Chondrocyte (in vitro differentiated cells): ENCODE data around the gene YTHDF2. TPM values are rescaled to one million over a fixed set of nuclear protein-coding genes. Genes with fewer than 3 reads are reported as not detected.

ENCODE experiments used
- DNase-seq: peaks from one replicate; pipeline ENCODE4 v3.0.0; 2021; ENCODE audit warnings: mixed read lengths, low spot score
- H3K27ac Mint-ChIP-seq: one replicate; pipeline ENCODE4 v1.8.0; 2021; ENCODE audit warnings: mild to moderate bottlenecking, moderate library complexity, mixed read lengths; ENCODE audit not compliant: unreplicated experiment
- H3K27me3 Mint-ChIP-seq: 2 replicates; pipeline ENCODE4 v1.8.0; 2021; ENCODE audit warnings: low read depth, mixed read lengths
- H3K36me3 Mint-ChIP-seq: 2 replicates; pipeline ENCODE4 v1.8.0; 2021; ENCODE audit warnings: low read depth, mixed read lengths
- H3K4me1 Mint-ChIP-seq: 2 replicates; pipeline ENCODE4 v1.8.0; 2021; ENCODE audit warnings: low read depth, mild to moderate bottlenecking, mixed read lengths
- H3K4me3 Mint-ChIP-seq: one replicate; pipeline ENCODE4 v1.8.0; 2021; ENCODE audit warnings: mild to moderate bottlenecking, moderate library complexity, mixed read lengths; ENCODE audit not compliant: unreplicated experiment
- H3K9me3 Mint-ChIP-seq: 2 replicates; pipeline ENCODE4 v1.8.0; 2021; ENCODE audit warnings: low read depth, mixed read lengths
- CTCF ChIP-seq: fragments of 200-600 bp; sonication (generic); IDR thresholded peaks from 2 replicates; pipeline ENCODE4 v1.5.0; 2021; ENCODE audit warnings: antibody characterized with exemption, mild to moderate bottlenecking, moderate library complexity
- total RNA-seq: library from RNA; stranded (reverse); gene quantifications from 3 replicates; pipeline ENCODE4 v1.2.1, GENCODE V29; 2021

Gene YTHDF2
- total RNA-seq, 1 donor from 2014 or later: 68.8 TPM

DNA sequence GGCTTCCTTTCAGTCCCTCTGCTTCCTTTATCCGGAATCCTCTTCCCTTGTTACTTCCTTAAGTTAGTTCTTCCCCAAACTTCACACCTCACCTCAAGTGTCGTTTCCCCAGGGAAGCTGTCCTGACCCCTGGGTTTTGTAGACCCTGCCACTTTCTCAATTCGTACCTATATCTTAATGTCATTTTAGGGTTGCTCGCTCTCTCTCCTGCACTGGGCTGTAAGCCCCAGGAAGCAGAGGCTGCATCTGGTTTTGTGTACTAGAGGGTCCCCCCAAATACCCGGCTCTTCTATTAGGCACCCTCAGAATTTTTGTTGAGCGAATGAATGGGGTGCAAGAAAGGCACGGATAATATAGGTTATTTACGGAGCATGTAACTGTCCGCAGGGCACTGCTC lies 74.6 kb downstream of the YTHDF2 start:
- H3K9me3 Mint-ChIP-seq: no peaks in the 10 kb centered on the region
- TF ChIP-seq CTCF: no peak
- peaks cover 46% of the 10 kb centered on the region for H3K27me3 Mint-ChIP-seq
- no peaks in the 10 kb centered on the region for H3K36me3 Mint-ChIP-seq
- H3K4me3 Mint-ChIP-seq: peak overlapping the region; percentile 40
- no peak for DNase-seq
- H3K27ac Mint-ChIP-seq: no peak overlapping the region
- peaks cover 15% of the 10 kb centered on the region for H3K4me1 Mint-ChIP-seq

DNA sequence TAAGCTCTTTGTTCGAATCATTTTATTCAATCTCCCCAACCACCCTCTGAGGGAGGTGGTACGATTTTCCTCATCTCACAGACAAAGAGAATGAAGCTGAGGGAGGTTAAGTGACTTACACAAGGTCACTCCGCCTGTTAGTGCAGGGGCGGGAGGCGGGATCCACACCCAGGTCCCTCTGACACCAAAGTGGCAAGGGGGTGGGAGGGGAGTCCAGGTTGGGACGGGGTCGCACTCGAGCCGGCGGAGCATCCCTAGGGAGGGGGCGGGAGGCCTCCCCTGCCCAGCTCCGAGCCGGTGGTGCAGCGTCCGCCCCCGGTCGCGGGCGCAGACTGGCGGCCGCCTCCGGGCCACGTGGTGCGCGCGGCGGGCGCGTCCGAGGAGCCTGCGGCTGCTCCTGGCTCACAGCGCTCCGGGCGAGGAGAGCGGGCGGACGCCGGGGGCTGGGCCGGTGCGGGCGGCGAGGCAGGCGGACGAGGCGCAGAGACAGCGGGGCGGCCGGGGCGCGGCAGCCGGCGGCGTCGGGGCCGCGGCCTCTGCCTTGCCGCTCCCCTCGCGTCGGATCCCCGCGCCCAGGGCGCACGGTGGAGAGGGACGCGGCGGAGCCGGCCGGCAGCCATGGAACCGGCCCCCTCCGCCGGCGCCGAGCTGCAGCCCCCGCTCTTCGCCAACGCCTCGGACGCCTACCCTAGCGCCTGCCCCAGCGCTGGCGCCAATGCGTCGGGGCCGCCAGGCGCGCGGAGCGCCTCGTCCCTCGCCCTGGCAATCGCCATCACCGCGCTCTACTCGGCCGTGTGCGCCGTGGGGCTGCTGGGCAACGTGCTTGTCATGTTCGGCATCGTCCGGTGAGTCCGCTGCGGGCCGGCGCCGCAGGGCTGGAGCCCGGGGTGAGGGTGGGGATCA lies 75.3 kb downstream of the YTHDF2 start, which contains the start of gene OPRD1:
Gene OPRD1 (plus strand): TSS at position 405 of the 903 bp plus-strand sequence. CDS start 214 bp downstream, at position 619.
- Mint-ChIP-seq H3K4me3 (peak within 1 kb of the TSS; percentile 40), H3K4me1 (peaks cover 15% of the 10 kb centered on the region), H3K27ac (no peak within 1 kb of the TSS), H3K36me3 (no peaks in the 10 kb centered on the region), H3K27me3 (peaks cover 46% of the 10 kb centered on the region), H3K9me3 (no peaks in the 10 kb centered on the region)
- TF ChIP-seq CTCF: no peak
- no peak for DNase-seq

DNA sequence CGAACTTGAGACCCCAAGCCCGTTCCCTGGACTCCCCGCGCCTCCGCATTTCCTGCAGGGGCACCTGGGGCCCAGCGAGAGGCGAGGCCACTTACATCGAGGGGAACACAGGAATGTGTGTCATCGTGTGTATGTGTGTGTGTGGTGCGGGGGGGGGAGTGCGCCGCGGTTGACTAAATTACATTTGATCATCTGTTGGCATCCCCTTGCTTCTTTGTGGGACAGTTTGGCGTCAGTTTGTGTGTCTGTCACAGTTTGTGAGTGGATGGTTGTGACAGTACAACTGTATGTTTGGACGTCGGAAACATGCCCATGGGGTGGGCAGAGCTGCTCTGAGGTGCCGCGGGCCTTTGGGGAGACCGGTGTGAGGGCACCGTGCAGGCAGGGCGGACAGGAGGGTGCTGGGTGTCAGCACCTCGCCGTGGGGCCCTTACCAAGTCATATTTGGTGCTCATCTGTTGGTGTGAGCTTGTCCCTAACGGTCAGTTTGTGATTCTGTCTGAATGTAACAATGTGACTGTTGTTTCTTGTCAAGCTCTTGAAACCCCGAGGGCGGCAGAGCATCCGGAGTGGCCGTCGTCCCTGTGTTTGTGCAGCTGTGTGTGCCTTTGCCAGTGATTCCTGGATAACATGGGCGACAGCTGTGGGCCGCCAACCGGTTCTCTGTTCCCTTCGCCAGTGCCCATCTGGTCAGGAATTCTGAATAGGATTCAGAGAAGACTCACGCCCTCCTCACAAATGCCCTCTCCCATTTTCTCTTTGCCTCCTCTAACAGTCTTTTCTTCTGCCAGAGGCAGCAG lies 76.1 kb downstream of the YTHDF2 start:
- Mint-ChIP-seq H3K36me3 (no peaks in the 10 kb centered on the region), H3K4me1 (peaks cover 15% of the 10 kb centered on the region), H3K27ac (no peak overlapping the region), H3K4me3 (peak overlapping the region; percentile 19), H3K27me3 (peaks cover 48% of the 10 kb centered on the region), H3K9me3 (no peaks in the 10 kb centered on the region)
- TF ChIP-seq CTCF: no peak
- DNase-seq: no peak

- Mint-ChIP-seq H3K36me3 (no peaks in the 10 kb centered on the region), H3K27me3 (peaks cover 54% of the 10 kb centered on the region), H3K4me1 (peaks cover 15% of the 10 kb centered on the region), H3K9me3 (no peaks in the 10 kb centered on the region), H3K27ac (no peak overlapping the region), H3K4me3 (no peak overlapping the region)
- no peak for DNase-seq
- no peak for TF ChIP-seq CTCF
These were observed 77.3 kb downstream of the YTHDF2 start for GRCh38 chr1:28813931-28814465.

- H3K4me1 Mint-ChIP-seq: peaks cover 15% of the 10 kb centered on the region
- TF ChIP-seq CTCF: no peak
- no peaks in the 10 kb centered on the region for H3K9me3 Mint-ChIP-seq
- H3K36me3 Mint-ChIP-seq: no peaks in the 10 kb centered on the region
- no peak overlapping the region for H3K4me3 Mint-ChIP-seq
- peaks cover 46% of the 10 kb centered on the region for H3K27me3 Mint-ChIP-seq
- DNase-seq: no peak
- no peak overlapping the region for H3K27ac Mint-ChIP-seq
These were observed 78.9 kb downstream of the YTHDF2 start for GRCh38 chr1:28815533-28816185.
